Sigmoid colon (tissue), 7 donors: Measurements from ENCODE around the gene ITPK1. TPM values are rescaled to one million over a fixed set of nuclear protein-coding genes. Genes with fewer than 3 reads are reported as not detected.

Experiments
- DNase-seq: peaks from one replicate; pipeline ENCODE4 v3.0.0-alpha.2; 2019
- H3K27ac ChIP-seq, 4 donors: fragments of 200-600 bp; sonication (generic); one replicate each; pipeline ENCODE4 v1.5.1; 2016 to 2019; ENCODE audit warnings: mild to moderate bottlenecking in 1 of 4
- H3K27me3 ChIP-seq, 3 donors: fragments of 200-600 bp; sonication (generic); one replicate each; pipeline ENCODE4 v1.5.1; 2019; ENCODE audit warnings: mild to moderate bottlenecking in 1 of 3
- H3K36me3 ChIP-seq, 4 donors: fragments of 200-600 bp; sonication (generic); one replicate each; pipeline ENCODE4 v1.5.1; 2016 to 2019
- H3K4me1 ChIP-seq, 4 donors: fragments of 200-600 bp; sonication (generic); one replicate each; pipeline ENCODE4 v1.5.1; 2017 to 2019
- H3K4me3 ChIP-seq, 4 donors: fragments of 200-600 bp; sonication (generic); one replicate each; pipeline ENCODE4 v1.5.1; 2017 to 2019; ENCODE audit warnings: mild to moderate bottlenecking in 2 of 4, moderate library complexity in 1 of 4
- H3K9me3 ChIP-seq, 4 donors: fragments of 200-600 bp in 3 of 4; sonication (generic) in 3 of 4; one replicate each; pipeline versions ENCODE4 v1.5.1 to v1.6.1; 2013 to 2019
- EP300 ChIP-seq, 4 donors: sonication (generic); formaldehyde crosslinking; IDR thresholded peaks; one replicate each; pipeline ENCODE4 v1.6.1; 2017; ENCODE audit warnings: antibody characterized with exemption in 4 of 4
- POLR2A ChIP-seq, 2 donors: fragments of 450-650 bp; IDR thresholded peaks; one replicate each; pipeline ENCODE4 v1.6.1; 2016; ENCODE audit warnings: antibody characterized with exemption in 2 of 2, mild to moderate bottlenecking in 2 of 2, moderate library complexity in 2 of 2
- POLR2AphosphoS5 ChIP-seq, 4 donors: sonication (generic); formaldehyde crosslinking; IDR thresholded peaks; one replicate each; pipeline ENCODE4 v1.6.1; 2017; ENCODE audit warnings: antibody characterized with exemption in 4 of 4
- WGBS, 2 donors: extraction: QIAGEN DNeasy Blood & Tissue Kit; methylation state at CpG; one replicate each; pipeline ENCODE4 v1.1.7; 2013; 5-methylcytosine and 5-hydroxymethylcytosine counted together
- intact Hi-C: fragments of 100-400 bp; cut with DNase I; formaldehyde crosslinking; loops from one replicate; pipeline ENCODE4 v1.15.1; 2023
- polyA plus RNA-seq, 3 donors: library from polyadenylated mRNA; stranded (reverse); fragments of 200-250 nt; gene quantifications; one replicate each; pipeline ENCODE4 v1.2.3, GENCODE V29; 2013
- total RNA-seq, 4 donors: library from RNA; depleted of rRNA; stranded (reverse); fragments of >200 nt; gene quantifications; one replicate each; pipeline ENCODE4 v1.1.0, GENCODE V29; 2016
- TF ChIP-seq, protein P1 (sequence below), 4 experiments: fragments of 450-650 bp in 3 of 4; fragments of 200-600 bp in 1 of 4; IDR thresholded peaks; one replicate each; pipeline ENCODE4 v1.5.1; 2016 to 2019; ENCODE audit warnings: antibody characterized with exemption in 4 of 4, mild to moderate bottlenecking in 3 of 4, moderate library complexity in 2 of 4
- donor health status: healthy with polysubstance abuse.
- donor health status: Bipolar disorder and iron deficiency.
- donor health status: healthy.

Gene ITPK1
- total and polyA plus RNA-seq, 7 donors: 39.8 to 75.4 (median 61.8) TPM

DNA sequence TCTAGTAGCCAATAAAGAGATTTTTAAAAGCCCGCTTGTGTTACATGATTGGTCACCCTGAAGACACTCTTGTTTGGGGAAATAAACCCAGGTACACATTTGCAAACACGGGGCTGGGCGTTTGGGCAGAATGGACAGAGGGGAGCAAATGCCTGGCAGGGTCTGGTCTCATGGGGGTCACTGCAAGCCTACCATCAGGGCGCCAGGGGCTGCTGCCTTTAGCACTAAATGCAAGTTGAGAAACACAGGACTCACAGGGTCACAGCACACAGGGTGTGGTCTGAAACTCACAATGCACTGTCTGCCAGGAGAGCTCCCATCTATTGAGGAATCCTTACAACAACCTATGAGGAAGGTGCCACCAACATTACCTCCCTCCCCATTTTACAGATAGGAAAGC is 130.2 kb downstream of the ITPK1 start:
- Histone ChIP-seq H3K36me3 (no peaks in the 10 kb centered on the region), H3K9me3 (no peaks in the 10 kb centered on the region), H3K4me3 (no peak overlapping the region), H3K27me3 (no peaks in the 10 kb centered on the region), H3K27ac (peak overlapping the region; percentile 69 to 84 (median 78)), H3K4me1 (peaks cover 0 to 53% (median 40%) of the 10 kb centered on the region in 4 donors)
- 93 to 95% methylated on average over 4 of the region's 4 CpGs for WGBS, 2 donors
- TF ChIP-seq, protein P1, sequence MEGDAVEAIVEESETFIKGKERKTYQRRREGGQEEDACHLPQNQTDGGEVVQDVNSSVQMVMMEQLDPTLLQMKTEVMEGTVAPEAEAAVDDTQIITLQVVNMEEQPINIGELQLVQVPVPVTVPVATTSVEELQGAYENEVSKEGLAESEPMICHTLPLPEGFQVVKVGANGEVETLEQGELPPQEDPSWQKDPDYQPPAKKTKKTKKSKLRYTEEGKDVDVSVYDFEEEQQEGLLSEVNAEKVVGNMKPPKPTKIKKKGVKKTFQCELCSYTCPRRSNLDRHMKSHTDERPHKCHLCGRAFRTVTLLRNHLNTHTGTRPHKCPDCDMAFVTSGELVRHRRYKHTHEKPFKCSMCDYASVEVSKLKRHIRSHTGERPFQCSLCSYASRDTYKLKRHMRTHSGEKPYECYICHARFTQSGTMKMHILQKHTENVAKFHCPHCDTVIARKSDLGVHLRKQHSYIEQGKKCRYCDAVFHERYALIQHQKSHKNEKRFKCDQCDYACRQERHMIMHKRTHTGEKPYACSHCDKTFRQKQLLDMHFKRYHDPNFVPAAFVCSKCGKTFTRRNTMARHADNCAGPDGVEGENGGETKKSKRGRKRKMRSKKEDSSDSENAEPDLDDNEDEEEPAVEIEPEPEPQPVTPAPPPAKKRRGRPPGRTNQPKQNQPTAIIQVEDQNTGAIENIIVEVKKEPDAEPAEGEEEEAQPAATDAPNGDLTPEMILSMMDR (IDR thresholded peaks at IDR 0.05): no peak
- TF ChIP-seq POLR2AphosphoS5 (IDR thresholded peaks at IDR 0.05) (no peak), POLR2A (IDR thresholded peaks at IDR 0.05) (no peak), EP300 (IDR thresholded peaks at IDR 0.05) (no peak)
- no peak for DNase-seq
- intact Hi-C loops: no loop called here

DNA sequence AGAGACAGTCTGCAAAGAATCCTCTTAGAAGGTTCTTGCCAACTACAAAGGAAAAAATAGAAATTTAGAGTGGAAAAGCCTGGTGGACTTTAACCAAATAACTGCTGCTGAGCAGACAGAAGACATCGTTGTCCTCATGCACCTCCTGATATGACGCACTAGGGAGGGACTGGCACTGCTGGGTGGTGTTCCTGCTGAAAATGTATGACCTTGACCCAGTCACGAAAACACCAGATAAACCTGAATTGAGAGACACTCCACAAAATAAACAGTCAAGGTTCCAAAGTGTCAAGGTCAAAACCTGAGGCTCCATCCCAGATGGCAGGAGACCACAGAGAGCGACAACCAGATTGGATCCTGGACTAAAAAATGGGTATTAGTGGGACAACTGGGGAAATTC is 130.8 kb downstream of the ITPK1 start:
- DNase-seq: no peak
- Histone ChIP-seq H3K36me3 (no peaks in the 10 kb centered on the region), H3K9me3 (no peaks in the 10 kb centered on the region), H3K4me3 (no peak overlapping the region), H3K27ac (peak overlapping the region in 2 of 4 donors; percentile 77 to 84), H3K27me3 (no peaks in the 10 kb centered on the region), H3K4me1 (peaks cover 0 to 59% (median 40%) of the 10 kb centered on the region in 4 donors)
- intact Hi-C loops: loop anchor here (5.0 kb wide), 1 partner anchor 62 kb away; no protein-coding TSS in a partner anchor
- TF ChIP-seq POLR2A (IDR thresholded peaks at IDR 0.05) (no peak), POLR2AphosphoS5 (IDR thresholded peaks at IDR 0.05) (no peak), EP300 (IDR thresholded peaks at IDR 0.05) (no peak)
- TF ChIP-seq, protein P1 (IDR thresholded peaks at IDR 0.05): no peak
- WGBS, 2 donors: 65 to 90% methylated on average over 4 of the region's 4 CpGs

DNA sequence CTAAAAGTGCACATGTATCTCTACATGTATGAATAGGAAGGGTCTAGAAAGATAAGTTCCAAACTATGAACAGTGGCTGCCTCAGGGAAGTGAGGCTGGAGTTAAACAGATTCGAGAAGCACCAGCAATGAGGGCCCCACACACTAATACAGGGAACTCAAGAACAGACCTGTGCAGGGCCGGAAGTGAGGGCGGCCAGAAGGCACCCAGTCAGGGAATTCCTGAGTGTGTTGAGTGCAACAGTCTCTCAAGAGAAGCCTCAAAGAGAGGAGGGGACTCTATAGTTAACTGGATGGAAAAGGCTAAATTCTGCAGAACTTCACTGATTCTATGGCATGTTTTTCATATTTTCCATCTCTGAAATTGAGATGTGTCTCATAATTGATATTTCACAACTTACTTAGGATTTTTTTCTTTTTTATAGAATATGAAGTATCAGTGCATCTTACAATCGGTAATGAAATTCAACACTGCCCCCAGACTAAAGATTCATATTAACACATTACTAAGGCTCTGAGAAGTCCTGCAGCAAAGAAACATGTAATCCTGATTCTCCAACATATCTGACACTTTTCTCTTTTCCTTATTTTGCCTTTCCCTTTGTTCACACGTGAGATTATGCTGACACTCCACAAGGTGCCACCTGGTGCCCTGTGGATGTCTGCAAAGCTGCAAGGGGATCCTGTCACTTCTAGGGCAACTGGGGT is 131.5 kb downstream of the ITPK1 start:
- H3K36me3 ChIP-seq: no peaks in the 10 kb centered on the region
- DNase-seq: no peak
- intact Hi-C loops: loop anchor here (5.0 kb wide), 1 partner anchor 63 kb away; no protein-coding TSS in a partner anchor
- WGBS, 2 donors: 88 to 93% methylated on average over 5 of the region's 5 CpGs
- H3K27ac ChIP-seq: peak overlapping the region in 3 of 4 donors; percentile 61 to 84 (median 77)
- H3K4me3 ChIP-seq: no peak overlapping the region
- H3K9me3 ChIP-seq: no peaks in the 10 kb centered on the region
- peaks cover 0 to 61% (median 40%) of the 10 kb centered on the region in 4 donors for H3K4me1 ChIP-seq
- no peaks in the 10 kb centered on the region for H3K27me3 ChIP-seq
- TF ChIP-seq, protein P1 (IDR thresholded peaks at IDR 0.05): no peak
- no peak for TF ChIP-seq POLR2AphosphoS5 (IDR thresholded peaks at IDR 0.05)
- no peak for TF ChIP-seq POLR2A (IDR thresholded peaks at IDR 0.05)
- TF ChIP-seq EP300 (IDR thresholded peaks at IDR 0.05): no peak

DNA sequence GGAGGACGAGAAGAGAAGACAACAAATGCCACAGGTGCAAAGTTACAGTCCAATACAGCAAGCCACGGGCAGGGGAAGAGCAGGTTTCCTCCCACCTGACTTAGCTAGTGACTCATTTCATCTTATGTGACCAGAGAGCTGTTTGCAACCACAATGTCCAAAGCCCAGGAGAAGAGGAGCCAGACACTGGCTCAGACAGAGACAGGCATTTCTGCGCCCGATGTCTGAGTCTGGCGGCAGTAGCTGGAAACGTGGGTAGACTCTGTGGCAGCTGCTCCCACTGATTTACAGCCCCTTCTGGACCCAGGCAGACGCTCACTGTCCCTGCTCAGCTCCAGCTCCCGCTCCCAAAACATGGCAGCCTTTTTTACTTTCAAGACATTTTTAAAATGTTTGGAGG is 132.8 kb downstream of the ITPK1 start:
- H3K4me3 ChIP-seq: no peak overlapping the region
- DNase-seq: no peak
- H3K4me1 ChIP-seq: peaks cover 0 to 52% (median 37%) of the 10 kb centered on the region in 4 donors
- peaks cover 0 to 7% (median 0%) of the 10 kb centered on the region in 4 donors for H3K9me3 ChIP-seq
- 90 to 93% methylated on average over 8 of the region's 8 CpGs for WGBS, 2 donors
- no peaks in the 10 kb centered on the region for H3K27me3 ChIP-seq
- no peak for TF ChIP-seq POLR2A (IDR thresholded peaks at IDR 0.05)
- peak in 1 of 4 donors; percentile 31 for TF ChIP-seq POLR2AphosphoS5 (IDR thresholded peaks at IDR 0.05)
- TF ChIP-seq EP300 (IDR thresholded peaks at IDR 0.05): no peak
- TF ChIP-seq, protein P1 (IDR thresholded peaks at IDR 0.05): no peak
- peaks cover 0 to 6% (median 0%) of the 10 kb centered on the region in 4 donors for H3K36me3 ChIP-seq
- intact Hi-C loops: loop anchor here (5.0 kb wide), 1 partner anchor 64 kb away; no protein-coding TSS in a partner anchor
- peak overlapping the region in 3 of 4 donors; percentile 61 to 84 (median 66) for H3K27ac ChIP-seq
